ENCODE measurements around the gene STK40.

The STK40 gene

GRCh38 chr1:36385410-36386264, at the start of gene STK40:
Gene STK40, minus strand, starts transcription at chr1:36385924. Its CDS starts 24,592 bp downstream, at chr1:36361332.
- DNase-seq (ENCODE audit: low read depth in 3 of 3): peak; percentile 94 to 98 (median 97)

- no peak for DNase-seq (ENCODE audit: low read depth in 3 of 3)
Measured at GRCh38 chr1:36433102-36433501, 47.4 kb upstream of the STK40 start.

GRCh38 chr1:36432616-36433015, 46.9 kb upstream of the STK40 start:
- DNase-seq (ENCODE audit: low read depth in 3 of 3): no peak

- DNase-seq (ENCODE audit: low read depth in 3 of 3): no peak
Measured at GRCh38 chr1:36425791-36426190, 40.1 kb upstream of the STK40 start.

- no peak for DNase-seq (ENCODE audit: low read depth in 3 of 3)
Measured at GRCh38 chr1:36421649-36422048, 35.9 kb upstream of the STK40 start.

GRCh38 chr1:36420836-36421317, 35.2 kb upstream of the STK40 start:
- DNase-seq (ENCODE audit: low read depth in 3 of 3): peak; percentile 85 to 94 (median 85)

- DNase-seq (ENCODE audit: low read depth in 3 of 3): no peak
Measured at GRCh38 chr1:36420409-36420808, 34.7 kb upstream of the STK40 start.

GRCh38 chr1:36419569-36419968, 33.8 kb upstream of the STK40 start:
- DNase-seq (ENCODE audit: low read depth in 3 of 3): no peak

- no peak for DNase-seq (ENCODE audit: low read depth in 3 of 3)
Measured at GRCh38 chr1:36419140-36419539, 33.4 kb upstream of the STK40 start.

GRCh38 chr1:36417931-36418330, 32.2 kb upstream of the STK40 start:
- DNase-seq (ENCODE audit: low read depth in 3 of 3): no peak

- DNase-seq (ENCODE audit: low read depth in 3 of 3): no peak
Measured at GRCh38 chr1:36415661-36416326, 30.1 kb upstream of the STK40 start.

- DNase-seq (ENCODE audit: low read depth in 3 of 3): no peak
Measured at GRCh38 chr1:36414384-36414783, 28.7 kb upstream of the STK40 start.

GRCh38 chr1:36411674-36412648, 26.2 kb upstream of the STK40 start:
- no peak for DNase-seq (ENCODE audit: low read depth in 3 of 3)

- no peak for DNase-seq (ENCODE audit: low read depth in 3 of 3)
Measured at GRCh38 chr1:36408479-36408878, 22.8 kb upstream of the STK40 start.

- no peak for DNase-seq (ENCODE audit: low read depth in 3 of 3)
Measured at GRCh38 chr1:36406440-36406839, 20.7 kb upstream of the STK40 start.

GRCh38 chr1:36402504-36402890, 16.8 kb upstream of the STK40 start:
- no peak for DNase-seq (ENCODE audit: low read depth in 3 of 3)

GRCh38 chr1:36401602-36402503, 16.1 kb upstream of the STK40 start:
- no peak for DNase-seq (ENCODE audit: low read depth in 3 of 3)

- DNase-seq (ENCODE audit: low read depth in 3 of 3): no peak
Measured at GRCh38 chr1:36400825-36401601, 15.3 kb upstream of the STK40 start.

- no peak for DNase-seq (ENCODE audit: low read depth in 3 of 3)
Measured at GRCh38 chr1:36400514-36400824, 14.7 kb upstream of the STK40 start.

- no peak for DNase-seq (ENCODE audit: low read depth in 3 of 3)
Measured at GRCh38 chr1:36398370-36398977, 12.8 kb upstream of the STK40 start.

All from stimulated activated CD4-positive, alpha-beta T cell treated with anti-CD3 and anti-CD28 coated beads, TNF-alpha, amount 100 ng/mL, for 4 hours (primary cell).